ENCODE data around the gene DOCK10.

DNA sequence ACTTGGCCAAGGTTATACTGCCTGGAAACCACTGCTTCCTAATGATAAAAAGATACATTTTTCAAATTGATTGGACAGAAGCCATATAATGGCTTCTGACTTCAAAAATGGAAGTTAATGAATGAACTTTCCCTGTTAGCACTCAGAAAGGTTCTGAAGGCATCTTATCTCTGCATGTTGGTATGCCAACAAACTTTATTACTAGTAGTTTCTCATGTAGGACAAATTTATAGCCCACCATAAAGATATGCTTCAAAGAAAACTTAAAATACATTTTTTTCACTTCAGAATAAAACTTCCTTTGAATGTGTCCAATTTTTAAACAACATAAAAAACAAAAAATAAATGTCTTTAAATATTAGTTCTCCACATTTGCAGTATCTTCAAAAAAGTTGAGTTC is 10.0 kb downstream of the DOCK10 start:
- TF ChIP-seq, protein P1, sequence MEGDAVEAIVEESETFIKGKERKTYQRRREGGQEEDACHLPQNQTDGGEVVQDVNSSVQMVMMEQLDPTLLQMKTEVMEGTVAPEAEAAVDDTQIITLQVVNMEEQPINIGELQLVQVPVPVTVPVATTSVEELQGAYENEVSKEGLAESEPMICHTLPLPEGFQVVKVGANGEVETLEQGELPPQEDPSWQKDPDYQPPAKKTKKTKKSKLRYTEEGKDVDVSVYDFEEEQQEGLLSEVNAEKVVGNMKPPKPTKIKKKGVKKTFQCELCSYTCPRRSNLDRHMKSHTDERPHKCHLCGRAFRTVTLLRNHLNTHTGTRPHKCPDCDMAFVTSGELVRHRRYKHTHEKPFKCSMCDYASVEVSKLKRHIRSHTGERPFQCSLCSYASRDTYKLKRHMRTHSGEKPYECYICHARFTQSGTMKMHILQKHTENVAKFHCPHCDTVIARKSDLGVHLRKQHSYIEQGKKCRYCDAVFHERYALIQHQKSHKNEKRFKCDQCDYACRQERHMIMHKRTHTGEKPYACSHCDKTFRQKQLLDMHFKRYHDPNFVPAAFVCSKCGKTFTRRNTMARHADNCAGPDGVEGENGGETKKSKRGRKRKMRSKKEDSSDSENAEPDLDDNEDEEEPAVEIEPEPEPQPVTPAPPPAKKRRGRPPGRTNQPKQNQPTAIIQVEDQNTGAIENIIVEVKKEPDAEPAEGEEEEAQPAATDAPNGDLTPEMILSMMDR (IDR thresholded peaks at IDR 0.05; ENCODE audit: borderline replicate concordance, extremely low read depth, low read length, poor library complexity, severe bottlenecking): no peak
- no peak for TF ChIP-seq EZH2 (IDR thresholded peaks at IDR 0.05; ENCODE audit: borderline replicate concordance, low read depth, low read length, severe bottlenecking)

Measured in DND-41 (cell line).